RWPE2 (cell line): ENCODE data around the gene KLC1.
A peak's percentile ranks its signal among the peaks of the same experiment; 100 is the strongest.

Experiments
- ATAC-seq: fragments of 200-7000 bp; cut with Tn5 transposase; 3 replicates; pipeline ENCODE4 v1.9.1; 2021; ENCODE audit warnings: low read depth
- DNase-seq: peaks from one replicate; pipeline ENCODE4 v3.0.0-alpha.2; 2020; ENCODE audit warnings: low spot score
- H3K27ac ChIP-seq: fragments of 450-650 bp; 2 replicates; pipeline ENCODE4 v1.5.1; 2017; ENCODE audit warnings: mild to moderate bottlenecking; ENCODE audit not compliant: poor library complexity, severe bottlenecking
- H3K27me3 ChIP-seq: fragments of 250-450 bp; sonication (Bioruptor Pico); 2 replicates; pipeline ENCODE4 v1.5.1; 2021; ENCODE audit warnings: mild to moderate bottlenecking, moderate library complexity; ENCODE audit not compliant: insufficient read depth, poor library complexity, severe bottlenecking
- H3K36me3 ChIP-seq: fragments of 250-450 bp; sonication (Bioruptor Pico); 2 replicates; pipeline ENCODE4 v1.5.1; 2020; ENCODE audit warnings: low read depth, mild to moderate bottlenecking, moderate library complexity
- H3K4me1 ChIP-seq: fragments of 250-450 bp; sonication (Bioruptor Pico); 2 replicates; pipeline ENCODE4 v1.5.1; 2021; ENCODE audit warnings: mild to moderate bottlenecking, moderate library complexity; ENCODE audit not compliant: insufficient read depth, poor library complexity, severe bottlenecking
- H3K4me3 ChIP-seq: fragments of 250-450 bp; sonication (Bioruptor Pico); 2 replicates; pipeline ENCODE4 v1.5.1; 2021; ENCODE audit warnings: mild to moderate bottlenecking, moderate library complexity; ENCODE audit not compliant: severe bottlenecking
- H3K9me3 ChIP-seq: fragments of 250-450 bp; sonication (Bioruptor Pico); 2 replicates; pipeline ENCODE4 v1.5.1; 2021; ENCODE audit warnings: mild to moderate bottlenecking, moderate library complexity; ENCODE audit not compliant: severe bottlenecking
- TF ChIP-seq, protein P1 (sequence below): fragments of 450-650 bp; IDR thresholded peaks from one replicate; pipeline ENCODE4 v1.5.1; 2017; ENCODE audit warnings: mild to moderate bottlenecking, moderate library complexity; ENCODE audit not compliant: poor library complexity, severe bottlenecking

KLC1 gene

DNA sequence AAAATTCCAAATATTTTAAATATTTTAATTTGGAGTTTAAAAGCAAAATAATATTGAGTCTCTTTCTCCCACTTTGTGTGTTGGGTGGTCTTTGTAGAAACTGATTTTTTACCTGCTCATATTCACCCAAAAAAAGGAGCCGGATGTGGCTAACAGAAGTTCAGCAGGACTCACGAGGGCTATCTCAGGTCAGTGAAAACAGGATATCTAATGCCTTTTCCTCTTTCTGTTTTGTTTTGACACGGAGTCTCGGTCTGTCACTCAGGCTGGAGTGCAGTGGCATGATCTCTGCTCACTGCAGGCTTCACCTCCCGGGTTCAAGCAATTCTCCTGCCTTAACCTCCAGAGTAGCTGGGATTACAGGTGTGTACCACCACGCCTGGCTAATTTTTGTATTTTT lies 35.4 kb upstream of the KLC1 start:
- H3K27me3 ChIP-seq: no peaks in the 10 kb centered on the region
- peaks cover 30% of the 10 kb centered on the region for H3K4me1 ChIP-seq
- H3K36me3 ChIP-seq: peaks cover 15% of the 10 kb centered on the region; the same call in 1 of the 2 replicates
- H3K9me3 ChIP-seq: no peaks in the 10 kb centered on the region
- H3K27ac ChIP-seq: peak overlapping the region; percentile 51
- H3K4me3 ChIP-seq: no peak overlapping the region
- ATAC-seq: no peak
- TF ChIP-seq, protein P1, sequence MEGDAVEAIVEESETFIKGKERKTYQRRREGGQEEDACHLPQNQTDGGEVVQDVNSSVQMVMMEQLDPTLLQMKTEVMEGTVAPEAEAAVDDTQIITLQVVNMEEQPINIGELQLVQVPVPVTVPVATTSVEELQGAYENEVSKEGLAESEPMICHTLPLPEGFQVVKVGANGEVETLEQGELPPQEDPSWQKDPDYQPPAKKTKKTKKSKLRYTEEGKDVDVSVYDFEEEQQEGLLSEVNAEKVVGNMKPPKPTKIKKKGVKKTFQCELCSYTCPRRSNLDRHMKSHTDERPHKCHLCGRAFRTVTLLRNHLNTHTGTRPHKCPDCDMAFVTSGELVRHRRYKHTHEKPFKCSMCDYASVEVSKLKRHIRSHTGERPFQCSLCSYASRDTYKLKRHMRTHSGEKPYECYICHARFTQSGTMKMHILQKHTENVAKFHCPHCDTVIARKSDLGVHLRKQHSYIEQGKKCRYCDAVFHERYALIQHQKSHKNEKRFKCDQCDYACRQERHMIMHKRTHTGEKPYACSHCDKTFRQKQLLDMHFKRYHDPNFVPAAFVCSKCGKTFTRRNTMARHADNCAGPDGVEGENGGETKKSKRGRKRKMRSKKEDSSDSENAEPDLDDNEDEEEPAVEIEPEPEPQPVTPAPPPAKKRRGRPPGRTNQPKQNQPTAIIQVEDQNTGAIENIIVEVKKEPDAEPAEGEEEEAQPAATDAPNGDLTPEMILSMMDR: no peak
- no peak for DNase-seq

- TF ChIP-seq, protein P1: no peak
- ATAC-seq (peak; percentile 88), DNase-seq (peak; percentile 88)
- no peak overlapping the region for H3K4me3 ChIP-seq
- H3K4me1 ChIP-seq: peaks cover 30% of the 10 kb centered on the region
- H3K27ac ChIP-seq: peak overlapping the region; percentile 51
- peaks cover 10% of the 10 kb centered on the region; the same call in 1 of the 2 replicates for H3K36me3 ChIP-seq
- no peaks in the 10 kb centered on the region for H3K9me3 ChIP-seq
- H3K27me3 ChIP-seq: no peaks in the 10 kb centered on the region
These were observed 34.7 kb upstream of the KLC1 start for GRCh38 chr14:103594265-103594664.

- Histone ChIP-seq H3K4me3 (no peak overlapping the region), H3K36me3 (no peaks in the 10 kb centered on the region; the same call in 1 of the 2 replicates), H3K27ac (no peak overlapping the region), H3K9me3 (no peaks in the 10 kb centered on the region), H3K27me3 (no peaks in the 10 kb centered on the region), H3K4me1 (peaks cover 30% of the 10 kb centered on the region)
- TF ChIP-seq, protein P1: no peak
- ATAC-seq (peak; percentile 89), DNase-seq (peak; percentile 88)
These were observed 31.2 kb upstream of the KLC1 start for GRCh38 chr14:103597623-103598377.

GRCh38 chr14:103600503-103600902 lies 28.5 kb upstream of the KLC1 start:
- DNase-seq: no peak
- Histone ChIP-seq H3K27ac (no peak overlapping the region), H3K9me3 (no peaks in the 10 kb centered on the region), H3K27me3 (no peaks in the 10 kb centered on the region), H3K36me3 (no peaks in the 10 kb centered on the region), H3K4me1 (peaks cover 8% of the 10 kb centered on the region), H3K4me3 (no peak overlapping the region)
- TF ChIP-seq, protein P1: no peak
- ATAC-seq: no peak

DNA sequence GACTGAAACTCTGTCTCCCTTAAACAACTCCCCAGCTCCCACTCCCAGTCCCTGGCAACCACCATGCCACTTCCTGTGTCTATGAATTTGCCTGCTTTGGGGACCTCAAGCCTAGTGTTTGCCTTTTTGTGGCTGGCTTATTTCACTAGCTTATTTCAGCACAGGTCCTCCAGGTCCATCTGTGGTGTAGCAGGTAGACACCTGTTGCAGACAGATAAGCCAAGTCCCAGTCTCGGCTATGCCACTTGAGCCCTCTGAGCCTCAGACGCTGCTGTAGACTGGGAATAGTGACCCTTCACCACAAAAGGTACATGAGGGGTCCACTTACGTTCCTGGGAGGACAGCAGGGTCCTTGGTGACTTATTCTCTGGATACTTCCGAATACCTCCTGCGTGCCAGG lies 24.4 kb upstream of the KLC1 start:
- H3K27ac ChIP-seq: no peak overlapping the region
- ATAC-seq (no peak), DNase-seq (no peak)
- TF ChIP-seq, protein P1: no peak
- no peaks in the 10 kb centered on the region for H3K4me1 ChIP-seq
- no peak overlapping the region for H3K4me3 ChIP-seq
- H3K27me3 ChIP-seq: no peaks in the 10 kb centered on the region
- no peaks in the 10 kb centered on the region for H3K36me3 ChIP-seq
- H3K9me3 ChIP-seq: no peaks in the 10 kb centered on the region
